ENCODE data around the gene TRIM44. TPM values are rescaled to one million over a fixed set of nuclear protein-coding genes. Genes with fewer than 3 reads are reported as not detected.
"Not testable (repeated sequence)": the region's sequence is repeated elsewhere in the genome, so short reads cannot be mapped to it uniquely, and the experiment has no call there.

Gene TRIM44
- total RNA-seq, 1 experiment from 2014 or later = 191 TPM

- CTCF ChIA-PET = no interaction called here
These were observed 12.1 kb upstream of the TRIM44 start for GRCh38 chr11:35650467-35650866.

GRCh38 chr11:35651263-35651662, 11.3 kb upstream of the TRIM44 start:
- CTCF ChIA-PET = no interaction called here
- POLR2A ChIA-PET (ENCODE audit: low non-redundant PET) = no interaction called here
- TF ChIP-seq CTCF (conservative IDR thresholded peaks at IDR 0.05; ENCODE audit: low read depth, low read length) = no peak
- TF ChIP-seq EZH2 (IDR thresholded peaks at IDR 0.05; ENCODE audit: borderline replicate concordance, low read depth, low read length, poor library complexity, severe bottlenecking) = no peak
- H3K4me1 ChIP-seq (ENCODE audit: insufficient read depth, low read length, poor library complexity, severe bottlenecking) = peaks cover 31% of the 10 kb centered on the region
- no TSS peak for BruUV-seq (replicated peaks)
- no peak for DNase-seq (ENCODE audit: low spot score)
- no peaks in the 10 kb centered on the region for H3K36me3 ChIP-seq (ENCODE audit: insufficient read depth, low read length, poor library complexity, severe bottlenecking)
- no peak overlapping the region for H3K4me3 ChIP-seq (ENCODE audit: low read depth, low read length, poor library complexity, severe bottlenecking)
- H3K27ac ChIP-seq (ENCODE audit: low read depth, low read length, poor library complexity, severe bottlenecking) = no peak overlapping the region
- H3K27me3 ChIP-seq (replicated peaks; ENCODE audit: insufficient read depth, low read depth, low read length, poor library complexity) = no peaks in the 10 kb centered on the region
- intact Hi-C loops (cut with micrococcal nuclease; ENCODE audit: unreplicated experiment) = no loop called here
- no peaks in the 10 kb centered on the region for H3K9me3 ChIP-seq (ENCODE audit: low read depth, low read length, poor library complexity, severe bottlenecking)

More at GRCh38 chr11:35650467-35650866, 12.1 kb upstream of the TRIM44 start:
- DNase-seq (ENCODE audit: low spot score) = no peak
- no peak overlapping the region for H3K27ac ChIP-seq (ENCODE audit: low read depth, low read length, poor library complexity, severe bottlenecking)
- peaks cover 31% of the 10 kb centered on the region for H3K4me1 ChIP-seq (ENCODE audit: insufficient read depth, low read length, poor library complexity, severe bottlenecking)
- POLR2A ChIA-PET (ENCODE audit: low non-redundant PET) = no interaction called here
- no peaks in the 10 kb centered on the region for H3K9me3 ChIP-seq (ENCODE audit: low read depth, low read length, poor library complexity, severe bottlenecking)
- intact Hi-C loops (cut with micrococcal nuclease; ENCODE audit: unreplicated experiment) = no loop called here
- no peak overlapping the region for H3K4me3 ChIP-seq (ENCODE audit: low read depth, low read length, poor library complexity, severe bottlenecking)
- no peak for TF ChIP-seq EZH2 (IDR thresholded peaks at IDR 0.05; ENCODE audit: borderline replicate concordance, low read depth, low read length, poor library complexity, severe bottlenecking)
- TF ChIP-seq CTCF (conservative IDR thresholded peaks at IDR 0.05; ENCODE audit: low read depth, low read length) = no peak
- H3K27me3 ChIP-seq (replicated peaks; ENCODE audit: insufficient read depth, low read depth, low read length, poor library complexity) = no peaks in the 10 kb centered on the region
- no peaks in the 10 kb centered on the region for H3K36me3 ChIP-seq (ENCODE audit: insufficient read depth, low read length, poor library complexity, severe bottlenecking)
- no TSS peak for BruUV-seq (replicated peaks)

GRCh38 chr11:35652786-35653185, 9.8 kb upstream of the TRIM44 start:
- H3K27me3 ChIP-seq (replicated peaks; ENCODE audit: insufficient read depth, low read depth, low read length, poor library complexity); DNase-seq (ENCODE audit: low spot score); H3K4me3 ChIP-seq (ENCODE audit: low read depth, low read length, poor library complexity, severe bottlenecking); BruUV-seq (replicated peaks); H3K9me3 ChIP-seq (ENCODE audit: low read depth, low read length, poor library complexity, severe bottlenecking); H3K27ac ChIP-seq (ENCODE audit: low read depth, low read length, poor library complexity, severe bottlenecking); CTCF ChIA-PET; H3K36me3 ChIP-seq (ENCODE audit: insufficient read depth, low read length, poor library complexity, severe bottlenecking); POLR2A ChIA-PET (ENCODE audit: low non-redundant PET); intact Hi-C loops (cut with micrococcal nuclease; ENCODE audit: unreplicated experiment): not testable (repeated sequence)
- H3K4me1 ChIP-seq (ENCODE audit: insufficient read depth, low read length, poor library complexity, severe bottlenecking) = peaks cover 17% of the 10 kb centered on the region

- Histone ChIP-seq H3K36me3 (ENCODE audit: insufficient read depth, low read length, poor library complexity, severe bottlenecking) (no peaks in the 10 kb centered on the region), H3K4me3 (ENCODE audit: low read depth, low read length, poor library complexity, severe bottlenecking) (no peak overlapping the region), H3K9me3 (ENCODE audit: low read depth, low read length, poor library complexity, severe bottlenecking) (no peaks in the 10 kb centered on the region), H3K27ac (ENCODE audit: low read depth, low read length, poor library complexity, severe bottlenecking) (no peak overlapping the region), H3K4me1 (ENCODE audit: insufficient read depth, low read length, poor library complexity, severe bottlenecking) (peaks cover 12% of the 10 kb centered on the region), H3K27me3 (replicated peaks; ENCODE audit: insufficient read depth, low read depth, low read length, poor library complexity) (no peaks in the 10 kb centered on the region)
- ChIA-PET POLR2A (ENCODE audit: low non-redundant PET) (no interaction called here), CTCF (no interaction called here)
- peak; percentile 59 for DNase-seq (ENCODE audit: low spot score)
- intact Hi-C loops (cut with micrococcal nuclease; ENCODE audit: unreplicated experiment) = no loop called here
- no TSS peak for BruUV-seq (replicated peaks)
- TF ChIP-seq EZH2 (IDR thresholded peaks at IDR 0.05; ENCODE audit: borderline replicate concordance, low read depth, low read length, poor library complexity, severe bottlenecking) = no peak
- TF ChIP-seq CTCF (conservative IDR thresholded peaks at IDR 0.05; ENCODE audit: low read depth, low read length) = no peak
These were observed 7.9 kb upstream of the TRIM44 start for GRCh38 chr11:35654711-35655110.
